Upper lobe of right lung (tissue), 1 donor: ENCODE data around the gene CYP24A1. TPM values are rescaled to one million over a fixed set of nuclear protein-coding genes. Genes with fewer than 3 reads are reported as not detected.

Experiments used
- ATAC-seq: fragments of 200-7000 bp; cut with Tn5 transposase; one replicate; pipeline ENCODE4 v1.9.1; 2020; ENCODE audit warnings: mild to moderate bottlenecking, moderate library complexity
- DNase-seq: peaks from one replicate; pipeline ENCODE4 v3.0.0-alpha.2; 2020
- H3K27ac ChIP-seq: fragments of 200-600 bp; one replicate; pipeline ENCODE4 v1.8.0; 2022
- H3K27me3 ChIP-seq: fragments of 200-600 bp; one replicate; pipeline ENCODE4 v1.8.0; 2022; ENCODE audit warnings: mild to moderate bottlenecking
- H3K36me3 ChIP-seq: fragments of 200-600 bp; one replicate; pipeline ENCODE4 v1.8.0; 2022
- H3K4me1 ChIP-seq: fragments of 200-600 bp; one replicate; pipeline ENCODE4 v1.8.0; 2022
- H3K4me3 ChIP-seq: fragments of 200-600 bp; one replicate; pipeline ENCODE4 v1.8.0; 2022; ENCODE audit warnings: mild to moderate bottlenecking
- H3K9me3 ChIP-seq: fragments of 200-600 bp; one replicate; pipeline ENCODE4 v1.8.0; 2022
- CTCF ChIP-seq: fragments of 200-600 bp; IDR thresholded peaks from one replicate; pipeline ENCODE4 v1.8.0; 2022; ENCODE audit warnings: antibody characterized with exemption
- intact Hi-C: fragments of 100-400 bp; cut with DNase I; formaldehyde crosslinking; loops from one replicate; pipeline ENCODE4 v1.11.0; 2022
- total RNA-seq: library from RNA; stranded (reverse); fragmentation: NEBNext Ultra II Directional; extraction: Animal tissue kit (Norgen Biotek cat#: 25700); gene quantifications from one replicate; pipeline ENCODE4 v1.2.1, GENCODE V29; 2021
- donor health status: DM: no; HTN: yes; CAD: no; lungs with severe emphysema.

CYP24A1 gene
- total RNA-seq, 1 donor from 2014 or later, result 0.17 TPM

- DNase-seq, result no peak
- Histone ChIP-seq H3K27ac (no peak overlapping the region), H3K4me3 (no peak overlapping the region), H3K4me1 (peaks cover 14% of the 10 kb centered on the region), H3K27me3 (no peaks in the 10 kb centered on the region), H3K36me3 (peaks cover 18% of the 10 kb centered on the region), H3K9me3 (no peaks in the 10 kb centered on the region)
- intact Hi-C loops, result no loop called here
- no peak for ATAC-seq
- no peak for TF ChIP-seq CTCF
Measured at GRCh38 chr20:54212871-54213270, 39.1 kb upstream of the CYP24A1 start.

DNA sequence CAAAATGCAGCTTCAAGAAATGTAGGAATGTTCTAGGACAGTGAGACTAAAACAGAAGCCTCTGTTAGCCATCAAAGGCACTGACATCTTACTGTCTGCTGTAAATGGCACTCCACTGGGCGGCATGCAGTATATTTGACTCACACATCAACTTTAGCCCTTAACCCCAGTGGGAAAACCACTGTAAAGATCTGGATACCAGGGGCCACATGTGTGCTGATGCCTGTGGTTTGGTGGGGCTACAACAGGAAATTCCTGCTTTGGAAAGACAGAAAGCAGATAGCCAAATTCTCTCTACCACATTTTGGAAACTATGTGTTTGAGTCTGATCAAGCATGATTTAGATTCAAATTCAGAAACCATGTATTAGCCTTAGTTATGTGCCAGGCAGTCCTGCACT is 38.4 kb upstream of the CYP24A1 start:
- intact Hi-C loops, result no loop called here
- peaks cover 15% of the 10 kb centered on the region for H3K36me3 ChIP-seq
- no peak overlapping the region for H3K27ac ChIP-seq
- no peaks in the 10 kb centered on the region for H3K9me3 ChIP-seq
- H3K4me3 ChIP-seq, result no peak overlapping the region
- peaks cover 14% of the 10 kb centered on the region for H3K4me1 ChIP-seq
- ATAC-seq, result no peak
- no peak for TF ChIP-seq CTCF
- no peak for DNase-seq
- no peaks in the 10 kb centered on the region for H3K27me3 ChIP-seq

DNA sequence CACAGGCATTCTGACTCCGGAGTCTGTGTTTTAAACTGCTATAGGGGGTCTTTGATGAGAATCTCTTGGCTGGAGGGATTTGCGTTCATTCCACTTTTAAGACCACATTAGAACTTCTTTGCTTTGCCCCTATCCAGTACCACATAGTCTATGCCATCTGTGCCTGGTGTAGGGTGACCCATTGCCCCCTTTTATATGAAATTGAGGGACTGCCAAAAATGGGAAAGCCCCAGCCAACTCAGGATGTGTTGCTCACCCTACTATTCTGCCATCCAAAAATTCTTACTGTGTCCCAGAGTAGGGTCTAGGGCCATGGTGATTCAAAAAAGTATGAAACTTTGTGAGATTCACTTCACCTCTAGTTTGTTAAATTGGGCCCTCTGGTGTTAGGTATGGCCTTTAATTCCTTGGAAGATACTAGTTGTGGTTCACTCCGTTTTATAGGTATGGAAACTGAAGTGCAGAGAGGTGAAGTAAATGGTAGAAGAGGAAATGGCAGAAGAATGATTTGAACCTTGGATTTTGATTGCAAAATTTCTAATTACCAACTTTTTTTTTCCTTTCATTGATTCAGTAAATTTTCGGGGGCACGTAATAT is 35.5 kb upstream of the CYP24A1 start:
- ATAC-seq (no peak), DNase-seq (no peak)
- Histone ChIP-seq H3K27ac (no peak overlapping the region), H3K36me3 (no peaks in the 10 kb centered on the region), H3K9me3 (no peaks in the 10 kb centered on the region), H3K4me3 (peak overlapping the region; percentile 92), H3K4me1 (peaks cover 14% of the 10 kb centered on the region), H3K27me3 (no peaks in the 10 kb centered on the region)
- no peak for TF ChIP-seq CTCF
- intact Hi-C loops, result no loop called here

DNA sequence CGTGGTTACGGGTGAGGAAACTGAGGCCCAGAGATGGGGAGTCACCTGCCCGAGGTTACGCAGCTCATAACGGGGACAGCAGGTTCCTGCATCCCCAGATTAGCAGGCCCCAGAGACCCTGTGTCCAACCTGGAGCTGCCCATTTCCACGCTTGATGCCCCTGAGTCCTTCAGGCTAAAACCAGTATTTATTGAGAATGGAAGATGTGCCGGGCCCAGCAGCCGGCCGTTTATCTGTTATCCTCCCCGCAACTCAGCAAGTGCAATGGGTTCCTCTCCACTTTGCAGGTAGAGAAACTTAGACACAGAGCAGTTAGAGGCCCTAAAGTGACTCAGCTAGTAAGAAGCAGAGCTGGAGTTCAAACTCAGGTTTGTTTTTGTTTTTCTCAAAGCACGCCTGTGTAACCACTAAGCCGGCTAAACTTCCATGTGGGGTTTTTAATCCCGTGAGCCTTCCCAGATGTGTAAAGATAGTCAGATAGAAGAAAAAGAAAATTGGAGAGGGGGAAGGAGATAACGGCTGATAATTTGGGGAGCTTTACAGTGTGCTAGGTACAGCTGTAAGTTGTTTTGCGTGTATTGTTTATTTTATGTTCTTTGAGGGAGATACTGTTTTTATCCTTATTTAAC is 34.9 kb upstream of the CYP24A1 start:
- TF ChIP-seq CTCF, result no peak
- Histone ChIP-seq H3K4me3 (peak overlapping the region; percentile 92), H3K9me3 (no peaks in the 10 kb centered on the region), H3K4me1 (peaks cover 14% of the 10 kb centered on the region), H3K36me3 (no peaks in the 10 kb centered on the region), H3K27ac (peak overlapping the region; percentile 99), H3K27me3 (no peaks in the 10 kb centered on the region)
- ATAC-seq (no peak), DNase-seq (no peak)
- intact Hi-C loops, result no loop called here

GRCh38 chr20:54207743-54208547 is 34.2 kb upstream of the CYP24A1 start, which contains the start of gene PFDN4:
Gene PFDN4 (plus strand): TSS chr20:54208087. CDS start chr20:54208101, 14 bp downstream.
- peak; percentile 83 for TF ChIP-seq CTCF
- no peaks in the 10 kb centered on the region for H3K36me3 ChIP-seq
- H3K9me3 ChIP-seq, result no peaks in the 10 kb centered on the region
- peak within 1 kb of the TSS; percentile 99 for H3K27ac ChIP-seq
- peak within 1 kb of the TSS; percentile 92 for H3K4me3 ChIP-seq
- ATAC-seq, result peak; percentile 98
- DNase-seq, result peak; percentile 91
- no peaks in the 10 kb centered on the region for H3K27me3 ChIP-seq
- H3K4me1 ChIP-seq, result peaks cover 14% of the 10 kb centered on the region
- intact Hi-C loops, result no loop called here
